ENCODE data around the gene PGM1.
A peak's percentile ranks its signal among the peaks of the same experiment; 100 is the strongest.

DNA sequence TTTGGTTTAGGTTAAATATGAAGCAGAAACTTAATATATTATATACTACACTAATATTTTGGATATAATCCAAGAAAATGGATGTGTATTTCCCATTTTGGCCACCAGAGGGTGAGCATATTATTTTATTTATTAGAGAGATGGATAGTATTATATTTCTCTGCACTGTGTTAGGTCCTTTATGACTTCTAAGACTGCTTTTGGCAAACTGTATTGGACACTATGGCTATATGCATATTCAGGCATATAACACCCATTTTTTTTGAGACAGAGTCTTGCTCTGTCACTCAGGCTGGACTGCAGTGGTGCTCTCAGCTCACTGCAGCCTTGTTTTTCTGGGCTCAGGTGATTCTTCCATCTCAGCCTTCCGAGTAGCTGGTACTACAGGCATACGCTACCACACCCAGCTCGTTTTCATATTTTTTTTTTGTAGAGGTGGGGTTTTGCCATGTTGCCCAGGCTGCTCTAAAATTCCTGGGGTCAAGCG lies 17.8 kb upstream of the PGM1 start:
- TF ChIP-seq REST (IDR thresholded peaks at IDR 0.05; ENCODE audit: borderline replicate concordance in 1 of 2, low read depth in 1 of 2, low read length in 2 of 2) = no peak
- TF ChIP-seq IRF1 (CRISPR knock-in tag; IDR thresholded peaks at IDR 0.05; ENCODE audit: low read depth) = no peak
- peak; percentile 42 for TF ChIP-seq CTCF (CRISPR knock-in tag; IDR thresholded peaks at IDR 0.05)
- TF ChIP-seq ZNF10 (CRISPR knock-in tag; IDR thresholded peaks at IDR 0.05; ENCODE audit: borderline replicate concordance, low read depth) = no peak
- TF ChIP-seq POLR2A (IDR thresholded peaks at IDR 0.05; ENCODE audit: insufficient read depth in 1 of 2, low read depth in 2 of 2, low read length in 2 of 2) = no peak
- TF ChIP-seq, protein P1, sequence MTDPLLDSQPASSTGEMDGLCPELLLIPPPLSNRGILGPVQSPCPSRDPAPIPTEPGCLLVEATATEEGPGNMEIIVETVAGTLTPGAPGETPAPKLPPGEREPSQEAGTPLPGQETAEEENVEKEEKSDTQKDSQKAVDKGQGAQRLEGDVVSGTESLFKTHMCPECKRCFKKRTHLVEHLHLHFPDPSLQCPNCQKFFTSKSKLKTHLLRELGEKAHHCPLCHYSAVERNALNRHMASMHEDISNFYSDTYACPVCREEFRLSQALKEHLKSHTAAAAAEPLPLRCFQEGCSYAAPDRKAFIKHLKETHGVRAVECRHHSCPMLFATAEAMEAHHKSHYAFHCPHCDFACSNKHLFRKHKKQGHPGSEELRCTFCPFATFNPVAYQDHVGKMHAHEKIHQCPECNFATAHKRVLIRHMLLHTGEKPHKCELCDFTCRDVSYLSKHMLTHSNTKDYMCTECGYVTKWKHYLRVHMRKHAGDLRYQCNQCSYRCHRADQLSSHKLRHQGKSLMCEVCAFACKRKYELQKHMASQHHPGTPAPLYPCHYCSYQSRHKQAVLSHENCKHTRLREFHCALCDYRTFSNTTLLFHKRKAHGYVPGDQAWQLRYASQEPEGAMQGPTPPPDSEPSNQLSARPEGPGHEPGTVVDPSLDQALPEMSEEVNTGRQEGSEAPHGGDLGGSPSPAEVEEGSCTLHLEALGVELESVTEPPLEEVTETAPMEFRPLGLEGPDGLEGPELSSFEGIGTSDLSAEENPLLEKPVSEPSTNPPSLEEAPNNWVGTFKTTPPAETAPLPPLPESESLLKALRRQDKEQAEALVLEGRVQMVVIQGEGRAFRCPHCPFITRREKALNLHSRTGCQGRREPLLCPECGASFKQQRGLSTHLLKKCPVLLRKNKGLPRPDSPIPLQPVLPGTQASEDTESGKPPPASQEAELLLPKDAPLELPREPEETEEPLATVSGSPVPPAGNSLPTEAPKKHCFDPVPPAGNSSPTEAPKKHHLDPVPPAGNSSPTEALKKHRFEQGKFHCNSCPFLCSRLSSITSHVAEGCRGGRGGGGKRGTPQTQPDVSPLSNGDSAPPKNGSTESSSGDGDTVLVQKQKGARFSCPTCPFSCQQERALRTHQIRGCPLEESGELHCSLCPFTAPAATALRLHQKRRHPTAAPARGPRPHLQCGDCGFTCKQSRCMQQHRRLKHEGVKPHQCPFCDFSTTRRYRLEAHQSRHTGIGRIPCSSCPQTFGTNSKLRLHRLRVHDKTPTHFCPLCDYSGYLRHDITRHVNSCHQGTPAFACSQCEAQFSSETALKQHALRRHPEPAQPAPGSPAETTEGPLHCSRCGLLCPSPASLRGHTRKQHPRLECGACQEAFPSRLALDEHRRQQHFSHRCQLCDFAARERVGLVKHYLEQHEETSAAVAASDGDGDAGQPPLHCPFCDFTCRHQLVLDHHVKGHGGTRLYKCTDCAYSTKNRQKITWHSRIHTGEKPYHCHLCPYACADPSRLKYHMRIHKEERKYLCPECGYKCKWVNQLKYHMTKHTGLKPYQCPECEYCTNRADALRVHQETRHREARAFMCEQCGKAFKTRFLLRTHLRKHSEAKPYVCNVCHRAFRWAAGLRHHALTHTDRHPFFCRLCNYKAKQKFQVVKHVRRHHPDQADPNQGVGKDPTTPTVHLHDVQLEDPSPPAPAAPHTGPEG (CRISPR knock-in tag; IDR thresholded peaks at IDR 0.05) = no peak
- no peak for TF ChIP-seq ZNF143 (CRISPR knock-in tag; IDR thresholded peaks at IDR 0.05)
- no peak for TF ChIP-seq LCORL (IDR thresholded peaks at IDR 0.05)
- no peak for TF ChIP-seq LCORL (CRISPR knock-in tag; IDR thresholded peaks at IDR 0.05)
- TF ChIP-seq ZXDC (CRISPR knock-in tag; IDR thresholded peaks at IDR 0.05) = no peak
- TF ChIP-seq NR2F1 (CRISPR knock-in tag; IDR thresholded peaks at IDR 0.05) = no peak

Measured in HepG2 (cell line).